ENCODE measurements around the gene GABRR3. TPM values are rescaled to one million over a fixed set of nuclear protein-coding genes. Genes with fewer than 3 reads are reported as not detected.

The GABRR3 gene
- total RNA-seq, 1 donor from 2014 or later: 0.05 TPM

Other genes starting within 250 kb of the GABRR3 start
- 8.1 and 8.3 TPM in 2 replicates for gene CRYBG3, start 213.3 kb downstream of the GABRR3 start, total RNA-seq
- 84.1 and 87.7 TPM in 2 replicates for gene RIOX2, start 62.9 kb downstream of the GABRR3 start, total RNA-seq
- not detected in 2 replicates for gene OR5AC2, start 51.9 kb upstream of the GABRR3 start, total RNA-seq
- not detected in 2 replicates for gene OR5H1, start 95.4 kb upstream of the GABRR3 start, total RNA-seq
- not detected in 2 replicates for gene OR5H14, start 112.2 kb upstream of the GABRR3 start, total RNA-seq
- not detected in 2 replicates for gene OR5H15, start 131.4 kb upstream of the GABRR3 start, total RNA-seq
- not detected in 2 replicates for gene OR5H6, start 228.9 kb upstream of the GABRR3 start, total RNA-seq
- not detected in 2 replicates for gene OR5H2, start 247.2 kb upstream of the GABRR3 start, total RNA-seq

Data from activated CD4-positive, alpha-beta T cell treated with anti-CD3 and anti-CD28 coated beads, Interleukin-2, amount 10 ng/mL, durations not matched to agents 24 days and 14 days (primary cell).